OCI-LY7 (cell line): ENCODE results near the gene PHACTR1.

Experiments
- EZH2phosphoT487 ChIP-seq: fragments of 200-600 bp; sonication (generic); IDR thresholded peaks from 2 replicates; pipeline ENCODE4 v1.6.1; 2018; ENCODE audit warnings: low read depth, borderline replicate concordance, mild to moderate bottlenecking, mixed run types, antibody characterized with exemption, low read length, moderate library complexity, mixed read lengths
- TF ChIP-seq, protein P1 (sequence below): fragments of 200-600 bp; sonication (generic); conservative IDR thresholded peaks from 2 replicates; pipeline ENCODE4 v1.5.1; 2014; ENCODE audit warnings: mild to moderate bottlenecking, antibody characterized with exemption, low read length, moderate library complexity, mixed read lengths

GRCh38 chr6:12766365-12766764, 49.8 kb downstream of the PHACTR1 start:
- TF ChIP-seq, protein P1, sequence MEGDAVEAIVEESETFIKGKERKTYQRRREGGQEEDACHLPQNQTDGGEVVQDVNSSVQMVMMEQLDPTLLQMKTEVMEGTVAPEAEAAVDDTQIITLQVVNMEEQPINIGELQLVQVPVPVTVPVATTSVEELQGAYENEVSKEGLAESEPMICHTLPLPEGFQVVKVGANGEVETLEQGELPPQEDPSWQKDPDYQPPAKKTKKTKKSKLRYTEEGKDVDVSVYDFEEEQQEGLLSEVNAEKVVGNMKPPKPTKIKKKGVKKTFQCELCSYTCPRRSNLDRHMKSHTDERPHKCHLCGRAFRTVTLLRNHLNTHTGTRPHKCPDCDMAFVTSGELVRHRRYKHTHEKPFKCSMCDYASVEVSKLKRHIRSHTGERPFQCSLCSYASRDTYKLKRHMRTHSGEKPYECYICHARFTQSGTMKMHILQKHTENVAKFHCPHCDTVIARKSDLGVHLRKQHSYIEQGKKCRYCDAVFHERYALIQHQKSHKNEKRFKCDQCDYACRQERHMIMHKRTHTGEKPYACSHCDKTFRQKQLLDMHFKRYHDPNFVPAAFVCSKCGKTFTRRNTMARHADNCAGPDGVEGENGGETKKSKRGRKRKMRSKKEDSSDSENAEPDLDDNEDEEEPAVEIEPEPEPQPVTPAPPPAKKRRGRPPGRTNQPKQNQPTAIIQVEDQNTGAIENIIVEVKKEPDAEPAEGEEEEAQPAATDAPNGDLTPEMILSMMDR = no peak
- no peak for TF ChIP-seq EZH2phosphoT487
